AG10803 (cell line): ENCODE results near the gene PLCL1.

ENCODE experiments used
- DNase-seq: peaks from one replicate; pipeline ENCODE4 v3.0.0; 2010; ENCODE audit warnings: low read depth
- H3K4me3 ChIP-seq: 2 replicates; pipeline ENCODE4 v1.5.1; 2011; ENCODE audit warnings: mild to moderate bottlenecking, low read length, control low read depth
- TF ChIP-seq, protein P1 (sequence below): conservative IDR thresholded peaks from 2 replicates; pipeline ENCODE4 v1.5.1; 2011; ENCODE audit warnings: mild to moderate bottlenecking, low read length, control low read depth, inconsistent platforms

The PLCL1 gene

DNA sequence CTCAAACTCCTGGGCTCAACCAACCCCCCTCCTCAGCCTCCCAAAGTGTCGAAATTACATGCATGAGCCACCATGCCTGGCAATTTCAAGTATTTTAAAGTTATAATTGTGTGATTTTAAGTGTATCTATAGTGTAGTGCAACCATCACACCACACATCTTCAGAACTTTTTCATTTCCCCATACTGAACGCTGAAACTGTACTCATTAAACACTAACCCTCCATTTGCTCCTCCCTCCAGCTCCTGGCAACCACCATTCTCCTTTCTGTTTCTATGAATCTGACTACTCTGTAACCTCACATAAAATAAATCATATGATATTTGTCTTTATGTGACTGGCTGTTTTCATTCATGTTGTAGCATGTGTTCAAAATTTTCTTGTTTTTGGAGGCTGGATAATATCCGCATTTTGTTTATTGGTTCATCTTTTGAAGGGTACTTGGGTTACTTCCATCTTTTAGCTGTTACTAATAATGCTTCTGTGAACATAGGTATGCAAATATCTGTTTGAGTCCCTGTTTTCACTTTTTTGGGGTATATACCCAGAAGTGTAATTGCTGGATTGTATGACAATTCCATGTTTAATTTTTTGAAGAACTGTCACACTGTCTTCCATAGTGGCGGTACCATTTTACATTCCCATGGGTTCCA, 188.2 kb downstream of the PLCL1 start:
- no peak for DNase-seq
- TF ChIP-seq, protein P1, sequence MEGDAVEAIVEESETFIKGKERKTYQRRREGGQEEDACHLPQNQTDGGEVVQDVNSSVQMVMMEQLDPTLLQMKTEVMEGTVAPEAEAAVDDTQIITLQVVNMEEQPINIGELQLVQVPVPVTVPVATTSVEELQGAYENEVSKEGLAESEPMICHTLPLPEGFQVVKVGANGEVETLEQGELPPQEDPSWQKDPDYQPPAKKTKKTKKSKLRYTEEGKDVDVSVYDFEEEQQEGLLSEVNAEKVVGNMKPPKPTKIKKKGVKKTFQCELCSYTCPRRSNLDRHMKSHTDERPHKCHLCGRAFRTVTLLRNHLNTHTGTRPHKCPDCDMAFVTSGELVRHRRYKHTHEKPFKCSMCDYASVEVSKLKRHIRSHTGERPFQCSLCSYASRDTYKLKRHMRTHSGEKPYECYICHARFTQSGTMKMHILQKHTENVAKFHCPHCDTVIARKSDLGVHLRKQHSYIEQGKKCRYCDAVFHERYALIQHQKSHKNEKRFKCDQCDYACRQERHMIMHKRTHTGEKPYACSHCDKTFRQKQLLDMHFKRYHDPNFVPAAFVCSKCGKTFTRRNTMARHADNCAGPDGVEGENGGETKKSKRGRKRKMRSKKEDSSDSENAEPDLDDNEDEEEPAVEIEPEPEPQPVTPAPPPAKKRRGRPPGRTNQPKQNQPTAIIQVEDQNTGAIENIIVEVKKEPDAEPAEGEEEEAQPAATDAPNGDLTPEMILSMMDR = no peak
- no peak overlapping the region for H3K4me3 ChIP-seq

DNA sequence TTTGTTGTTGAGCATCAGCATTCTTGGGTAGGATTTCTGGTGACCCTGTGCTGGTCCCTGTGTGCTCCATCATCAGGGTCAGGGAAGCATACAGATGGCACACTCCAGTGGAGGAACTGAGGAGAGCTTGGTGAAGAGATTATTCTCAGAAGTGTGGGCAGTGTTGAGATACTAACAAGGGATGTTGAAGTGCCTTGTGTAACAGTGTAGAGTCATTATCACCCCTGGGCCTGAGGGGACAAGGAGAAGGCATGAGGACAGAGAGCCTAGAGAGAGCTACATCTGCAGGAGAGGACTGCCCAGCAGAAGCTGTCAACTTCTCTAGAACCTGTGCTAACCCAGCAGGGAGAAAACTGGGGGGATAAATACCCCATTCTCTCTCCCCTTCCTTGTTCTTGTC, 189.0 kb downstream of the PLCL1 start:
- TF ChIP-seq, protein P1 = no peak
- H3K4me3 ChIP-seq = no peak overlapping the region
- DNase-seq = no peak

DNA sequence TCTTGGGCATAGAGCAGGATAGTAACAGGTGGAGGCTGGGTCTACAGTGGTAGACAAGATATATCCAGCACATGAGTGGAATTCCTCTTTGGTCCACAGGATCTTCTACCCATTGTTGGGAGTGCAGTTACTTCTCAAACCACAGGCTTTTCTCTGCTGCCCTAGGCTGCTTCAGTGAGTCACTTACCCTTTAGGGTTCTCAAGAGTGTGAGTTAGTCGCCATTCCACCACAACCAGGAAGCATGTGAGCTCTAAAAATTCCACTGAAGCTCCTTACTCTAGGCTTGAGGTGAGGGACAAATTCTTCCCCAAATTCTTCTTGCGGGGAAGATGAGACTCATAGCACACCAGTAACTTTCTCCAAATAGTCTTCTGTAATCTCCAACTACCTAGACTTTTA, 189.4 kb downstream of the PLCL1 start:
- DNase-seq = peak; percentile 60
- TF ChIP-seq, protein P1 = no peak
- H3K4me3 ChIP-seq = no peak overlapping the region

DNA sequence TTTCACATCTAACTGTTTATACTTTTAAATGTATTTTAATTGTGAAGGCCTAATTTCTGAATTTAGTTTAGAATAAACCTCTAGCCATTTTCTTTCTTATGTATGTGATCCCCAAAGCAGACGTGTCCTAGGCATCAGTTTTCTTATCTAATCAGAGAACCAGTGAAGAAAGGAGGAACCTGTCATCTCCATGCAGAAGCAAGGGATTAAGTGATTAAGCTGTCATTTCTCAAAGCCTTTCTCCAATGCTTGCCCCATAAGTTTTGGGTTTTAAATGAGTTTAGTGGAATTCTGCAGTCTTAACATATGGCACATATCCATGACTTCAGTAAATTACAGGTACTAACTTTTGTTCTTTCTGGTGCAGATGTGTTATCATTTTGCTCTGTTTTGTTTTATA, 190.4 kb downstream of the PLCL1 start:
- no peak overlapping the region for H3K4me3 ChIP-seq
- TF ChIP-seq, protein P1 = no peak
- no peak for DNase-seq

DNA sequence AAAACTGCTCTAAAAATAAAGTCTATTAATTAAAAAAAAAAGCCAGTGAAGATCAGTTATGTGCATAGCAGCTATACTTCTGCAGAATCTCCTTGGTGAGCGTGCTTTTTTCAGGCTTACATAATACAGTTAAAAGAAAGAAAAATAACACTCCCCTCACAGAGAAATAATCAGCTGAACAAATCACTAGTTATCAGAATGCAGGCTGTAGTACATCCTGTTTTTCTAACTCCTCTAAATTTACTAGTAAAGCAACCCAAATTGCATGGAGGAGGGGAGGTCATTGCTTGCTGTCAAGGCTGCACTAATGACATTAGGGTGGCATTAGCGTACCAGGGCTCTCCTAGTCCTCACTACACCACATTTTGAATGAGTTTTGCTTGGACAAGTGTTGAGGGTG, 192.2 kb downstream of the PLCL1 start:
- H3K4me3 ChIP-seq = no peak overlapping the region
- no peak for DNase-seq
- TF ChIP-seq, protein P1 = no peak

DNA sequence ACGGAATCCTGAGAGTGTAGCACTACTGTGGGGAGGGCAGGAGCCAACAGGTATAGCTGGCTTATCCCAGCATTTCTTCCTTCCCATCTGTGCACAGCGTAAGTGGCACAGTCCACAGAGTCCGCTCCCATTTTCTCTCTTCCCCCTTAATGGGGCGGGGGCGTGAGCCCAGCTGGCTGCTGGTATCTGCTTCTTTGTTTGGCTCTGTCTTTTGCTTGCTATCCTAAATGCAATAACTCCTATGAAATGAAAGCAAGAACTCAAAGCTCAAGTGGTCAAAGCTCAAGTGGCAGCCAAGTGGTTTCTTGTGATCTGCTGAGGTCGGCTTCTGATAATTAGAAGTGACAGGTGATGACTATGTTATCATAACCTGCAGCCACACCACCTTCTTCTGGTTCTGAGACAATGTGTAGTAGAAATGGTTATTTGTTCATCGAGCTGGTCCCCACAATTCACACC, 192.7 kb downstream of the PLCL1 start:
- no peak for DNase-seq
- no peak overlapping the region for H3K4me3 ChIP-seq
- TF ChIP-seq, protein P1 = no peak

DNA sequence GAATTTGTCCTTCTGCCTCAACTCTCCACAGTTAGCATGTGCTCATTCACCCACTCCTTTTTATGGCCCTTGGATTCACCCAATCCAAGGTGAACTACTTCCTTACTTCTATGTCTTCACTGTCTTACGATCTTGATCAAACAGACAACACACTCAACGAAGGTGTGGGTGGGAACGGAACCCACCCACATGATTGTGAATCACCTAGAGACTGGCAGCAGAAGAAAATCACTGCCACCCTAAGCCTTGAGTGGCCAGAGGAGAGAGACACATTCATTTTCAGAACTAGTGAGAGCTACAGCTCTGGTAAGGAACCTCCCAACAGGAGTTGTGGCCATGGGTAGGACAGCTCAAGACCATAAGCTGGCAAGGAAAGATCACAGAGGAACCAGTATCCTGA, 194.3 kb downstream of the PLCL1 start:
- H3K4me3 ChIP-seq = no peak overlapping the region
- DNase-seq = no peak
- TF ChIP-seq, protein P1 = no peak
